GM12878 (cell line): ENCODE results near the gene SUSD5. TPM values are rescaled to one million over a fixed set of nuclear protein-coding genes. Genes with fewer than 3 reads are reported as not detected.

Experiments
- ATAC-seq: fragments of 200-7000 bp; cut with Tn5 transposase; 3 replicates; pipeline ENCODE4 v1.9.1; 2020; ENCODE audit warnings: mild to moderate bottlenecking, moderate library complexity
- BruUV-seq: library from RNA; stranded (reverse); fragments of 400-500 nt; replicated peaks from 2 replicates; lab custom pipeline; 2021; lab: Mats Ljungman, UMichigan
- CTCF ChIA-PET: fragments of 300-600 bp; sonication (Branson Sonifier 250); formaldehyde crosslinking; extraction: SDS; loops from one replicate; lab custom pipeline; 2021; ENCODE audit warnings: inconsistent platforms; lab: Yijun Ruan, JAX
- POLR2A ChIA-PET: fragments of 350-600 bp; formaldehyde crosslinking; extraction: SDS; loops from one replicate; lab custom pipeline; 2021; ENCODE audit warnings: inconsistent platforms; lab: Charles Lee
- RAD21 ChIA-PET: fragments of 300-600 bp; sonication (Branson Sonifier 250); formaldehyde crosslinking; loops from one replicate; lab custom pipeline; 2023; ENCODE audit warnings: antibody characterized with exemption; ENCODE audit not compliant: unreplicated experiment; lab: Charles Lee
- SMC1A ChIA-PET: fragments of 300-600 bp; sonication (Branson Sonifier 250); formaldehyde crosslinking; loops from one replicate; lab custom pipeline; 2023; ENCODE audit not compliant: unreplicated experiment, uncharacterized antibody; lab: Charles Lee
- DNase-seq: peaks from one replicate; pipeline ENCODE4 v3.0.0-alpha.2; 2011; ENCODE audit warnings: low read depth, low spot score
- FAIRE-seq: peaks from 3 replicates; lab custom pipeline; 2011; peaks lifted over from hg19 to GRCh38; lab: Jason Lieb, UNC
- H2AFZ ChIP-seq: 2 replicates; pipeline ENCODE4 v1.6.0; 2011; ENCODE audit warnings: low read depth, low read length, control low read depth; ENCODE audit not compliant: control insufficient read depth
- H3K27ac ChIP-seq: 2 replicates; pipeline ENCODE4 v1.5.1; 2011; ENCODE audit warnings: control low read depth; ENCODE audit not compliant: control insufficient read depth, insufficient read depth
- H3K27me3 ChIP-seq, 2 experiments: replicated peaks in 1 of 2; 2 replicates each; pipeline versions ENCODE4 v1.6.0 to v1.6.1; 2011; ENCODE audit warnings: low read length in 1 of 2; ENCODE audit not compliant: control insufficient read depth in 2 of 2, insufficient read depth in 2 of 2
- H3K36me3 ChIP-seq, 2 experiments: 2 replicates each; pipeline ENCODE4 v1.5.1; 2011; ENCODE audit warnings: low read length in 1 of 2; ENCODE audit not compliant: control insufficient read depth in 2 of 2, insufficient read depth in 2 of 2
- H3K4me1 ChIP-seq: 2 replicates; pipeline ENCODE4 v1.6.1; 2011; ENCODE audit warnings: mild to moderate bottlenecking, low read length, moderate library complexity, mixed read lengths; ENCODE audit not compliant: control insufficient read depth, insufficient read depth
- H3K4me2 ChIP-seq: 2 replicates; pipeline ENCODE4 v1.6.0; 2011; ENCODE audit warnings: control low read depth; ENCODE audit not compliant: control insufficient read depth, insufficient read depth
- H3K4me3 ChIP-seq: fragments of 200-600 bp; sonication (generic); 2 replicates; pipeline ENCODE4 v1.5.1; 2016
- H3K79me2 ChIP-seq: 2 replicates; pipeline ENCODE4 v1.6.0; 2011; ENCODE audit warnings: low read length; ENCODE audit not compliant: control insufficient read depth, insufficient read depth
- H3K9ac ChIP-seq: 2 replicates; pipeline ENCODE4 v1.8.0; 2011; ENCODE audit warnings: low read length, control low read depth, mixed read lengths; ENCODE audit not compliant: control insufficient read depth, insufficient read depth
- H3K9me3 ChIP-seq: replicated peaks from 3 replicates; pipeline ENCODE4 v1.5.1; 2011; ENCODE audit warnings: mild to moderate bottlenecking, low read length; ENCODE audit not compliant: control insufficient read depth, insufficient read depth
- H4K20me1 ChIP-seq: 2 replicates; pipeline ENCODE4 v1.6.0; 2011; ENCODE audit not compliant: control insufficient read depth, insufficient read depth
- BACH1 ChIP-seq: fragments of 450-650 bp; IDR thresholded peaks from 2 replicates; pipeline ENCODE4 v1.6.1; 2017; ENCODE audit warnings: mild to moderate bottlenecking, borderline replicate concordance
- BCL3 ChIP-seq: IDR thresholded peaks from 2 replicates; pipeline ENCODE4 v1.6.1; 2011; ENCODE audit warnings: borderline replicate concordance, low read depth, mild to moderate bottlenecking, moderate library complexity, low read length; ENCODE audit not compliant: insufficient read depth, poor library complexity, severe bottlenecking
- CBX5 ChIP-seq: sonication (generic); IDR thresholded peaks from 2 replicates; pipeline ENCODE4 v1.6.1; 2016; ENCODE audit warnings: low read depth, moderate library complexity, mild to moderate bottlenecking, inconsistent platforms
- MEF2A ChIP-seq: IDR thresholded peaks from 2 replicates; pipeline ENCODE4 v1.6.1; 2011; ENCODE audit warnings: low read depth, mild to moderate bottlenecking, low read length, moderate library complexity; ENCODE audit not compliant: insufficient read depth
- PAX8 ChIP-seq: fragments of 450-650 bp; IDR thresholded peaks from 2 replicates; pipeline ENCODE4 v1.6.1; 2017; ENCODE audit warnings: mild to moderate bottlenecking, moderate library complexity
- RAD51 ChIP-seq: fragments of 450-650 bp; IDR thresholded peaks from 2 replicates; pipeline ENCODE4 v1.6.1; 2016; ENCODE audit warnings: moderate library complexity, mild to moderate bottlenecking, inconsistent platforms
- RBBP5 ChIP-seq: fragments of 200-600 bp; sonication (generic); conservative IDR thresholded peaks from 2 replicates; pipeline ENCODE4 v1.6.1; 2016
- SREBF2 ChIP-seq: IDR thresholded peaks from 2 replicates; pipeline ENCODE4 v1.6.1; 2012; ENCODE audit warnings: mild to moderate bottlenecking, low read length
- STAT3 ChIP-seq: IDR thresholded peaks from 2 replicates; pipeline ENCODE4 v1.6.1; 2011; ENCODE audit warnings: low read depth, low read length, improper control_type of control experiment
- TARDBP ChIP-seq: IDR thresholded peaks from 2 replicates; pipeline ENCODE4 v1.6.1; 2016; ENCODE audit warnings: borderline replicate concordance
- ZBTB33 ChIP-seq: fragments of 450-650 bp; IDR thresholded peaks from 2 replicates; pipeline ENCODE4 v1.6.1; 2017; ENCODE audit warnings: mild to moderate bottlenecking
- ZNF622 ChIP-seq: fragments of 450-650 bp; IDR thresholded peaks from 2 replicates; pipeline ENCODE4 v1.6.1; 2017; ENCODE audit warnings: mild to moderate bottlenecking, inconsistent platforms
- WGBS: methylation state at CpG from one replicate; pipeline ENCODE4 v1.1.6; 2016; ENCODE audit warnings: low lambda C conversion rate; ENCODE audit not compliant: insufficient replicate concordance, insufficient coverage; ENCODE audit errors: missing lambda C conversion rate; 5-methylcytosine and 5-hydroxymethylcytosine counted together
- in situ Hi-C: fragments of 300-500 bp; cut with MboI; formaldehyde crosslinking; loops from 9 replicates; pipeline ENCODE4 v1.14.3; 2018; ENCODE audit warnings: mixed read lengths
- intact Hi-C: fragments of 100-400 bp; cut with micrococcal nuclease; formaldehyde crosslinking; loops from one replicate; pipeline ENCODE4 v1.14.2; 2022; ENCODE audit not compliant: unreplicated experiment
- polyA plus RNA-seq, 11 experiments: library from polyadenylated mRNA; depleted of rRNA in 4 of 11; unstranded in 6 of 11; stranded (reverse) in 5 of 11; fragments of >200 nt; fragmentation: Nextera tagmentation in 4 of 11; fragmentation: Illumina TruSeq in 1 of 11; extraction: Ambion mirVana in 4 of 11; extraction: Trizol in 1 of 11; gene quantifications; 1 replicate in 1 of 11; 2 replicates in 10 of 11; pipeline versions ENCODE4 v1.2.1 to v1.2.3, GENCODE V29; 2011 to 2016; ENCODE audit warnings: inconsistent platforms in 2 of 11, missing spikeins in 2 of 11, low read depth in 1 of 11
- total RNA-seq, 4 experiments: library from RNA; depleted of rRNA in 3 of 4; stranded (reverse); fragments of >200 nt in 3 of 4; fragmentation: Illumina TruSeq in 1 of 4; extraction: Trizol in 1 of 4; gene quantifications; 2 replicates each; pipeline versions ENCODE4 v1.2.1 to v1.2.3, GENCODE V29; 2013 to 2021

SUSD5 gene
- total and polyA plus RNA-seq, 10 of the 15 experiments (the other 5 are each of a cell fraction or from before 2014, with no cell fraction given): 0.01 to 0.05 (median 0.03) TPM; not detected in 4

GRCh38 chr3:33152363-33153360 lies 65.9 kb downstream of the SUSD5 start:
- H3K9ac ChIP-seq: no peak overlapping the region
- no peaks in the 10 kb centered on the region for H3K79me2 ChIP-seq
- no peaks in the 10 kb centered on the region for H3K27me3 ChIP-seq
- H3K27ac ChIP-seq: no peak overlapping the region
- 62% methylated on average over 19 of the region's 19 CpGs for WGBS
- H3K4me2 ChIP-seq: no peak overlapping the region
- no peak for ATAC-seq
- ChIA-PET POLR2A (no interaction called here), SMC1A (interaction anchor here (1.0 to 1.2 kb wide), 2 partner anchors 21 to 90 kb away, joined by 3 read pairs; no protein-coding TSS in a partner anchor), CTCF (interaction anchor here (0.9 to 13.7 kb wide), 4 partner anchors 10 to 84 kb away, joined by 3 to 136 read pairs (median 4); no protein-coding TSS in a partner anchor), RAD21 (no interaction called here)
- no peaks in the 10 kb centered on the region for H3K36me3 ChIP-seq
- BruUV-seq: no TSS peak
- in situ Hi-C loops (no loop called here), intact Hi-C loops (no loop called here)
- no peaks in the 10 kb centered on the region for H3K9me3 ChIP-seq
- H2AFZ ChIP-seq: no peak overlapping the region
- no peak for FAIRE-seq
- no peaks in the 10 kb centered on the region for H4K20me1 ChIP-seq
- H3K4me1 ChIP-seq: no peaks in the 10 kb centered on the region
- no peak for DNase-seq
- no peak overlapping the region for H3K4me3 ChIP-seq
- TF ChIP-seq PAX8: no peak
- TF ChIP-seq BACH1: no peak

- in situ Hi-C loops: no loop called here
- no peak for TF ChIP-seq RBBP5
- TF ChIP-seq ZNF622: no peak
- TF ChIP-seq STAT3: no peak
- no peak for TF ChIP-seq ZBTB33
- TF ChIP-seq RAD51: no peak
- no peak for TF ChIP-seq BCL3
- TF ChIP-seq SREBF2: no peak
- no peak for TF ChIP-seq CBX5
- TF ChIP-seq MEF2A: no peak
- TF ChIP-seq TARDBP: no peak
Measured at GRCh38 chr3:33149342-33149741, 69.3 kb downstream of the SUSD5 start.

More at GRCh38 chr3:33149342-33149741, 69.3 kb downstream of the SUSD5 start:
- SMC1A ChIA-PET: interaction anchor here (1.0 to 1.4 kb wide), 2 partner anchors 18 to 224 kb away, joined by 4 to 5 read pairs; no protein-coding TSS in a partner anchor
- RAD21 ChIA-PET: no interaction called here
- Histone ChIP-seq H3K36me3 (no peaks in the 10 kb centered on the region), H4K20me1 (no peaks in the 10 kb centered on the region), H3K27ac (no peak overlapping the region), H3K4me2 (no peak overlapping the region), H3K4me1 (no peaks in the 10 kb centered on the region), H3K4me3 (no peak overlapping the region), H3K9ac (no peak overlapping the region), H2AFZ (no peak overlapping the region), H3K9me3 (no peaks in the 10 kb centered on the region), H3K27me3 (no peaks in the 10 kb centered on the region), H3K79me2 (no peaks in the 10 kb centered on the region)
- ATAC-seq (no peak), DNase-seq (no peak), FAIRE-seq (no peak)
- WGBS: 79% methylated on average over 5 of the region's 6 CpGs
- BruUV-seq: no TSS peak
- intact Hi-C loops: no loop called here
- POLR2A ChIA-PET: no interaction called here
- CTCF ChIA-PET: interaction anchor here (1.1 to 13.7 kb wide), 2 partner anchors 9 to 17 kb away, joined by 3 to 136 read pairs; no protein-coding TSS in a partner anchor
